Measurements from ENCODE around the gene TRIM26. TPM values are rescaled to one million over a fixed set of nuclear protein-coding genes. Genes with fewer than 3 reads are reported as not detected.

TRIM26 gene
- total and polyA plus RNA-seq, 2 of the 13 experiments (the other 11 are each of a cell fraction or from before 2014, with no cell fraction given), result 27.1 to 38.7 TPM

- TF ChIP-seq, protein P1, sequence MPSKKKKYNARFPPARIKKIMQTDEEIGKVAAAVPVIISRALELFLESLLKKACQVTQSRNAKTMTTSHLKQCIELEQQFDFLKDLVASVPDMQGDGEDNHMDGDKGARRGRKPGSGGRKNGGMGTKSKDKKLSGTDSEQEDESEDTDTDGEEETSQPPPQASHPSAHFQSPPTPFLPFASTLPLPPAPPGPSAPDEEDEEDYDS (CRISPR knock-in tag; IDR thresholded peaks at IDR 0.05), result no peak
- TF ChIP-seq CAMTA2 (CRISPR knock-in tag; IDR thresholded peaks at IDR 0.05; ENCODE audit: borderline replicate concordance), result no peak
- TF ChIP-seq, protein P2, sequence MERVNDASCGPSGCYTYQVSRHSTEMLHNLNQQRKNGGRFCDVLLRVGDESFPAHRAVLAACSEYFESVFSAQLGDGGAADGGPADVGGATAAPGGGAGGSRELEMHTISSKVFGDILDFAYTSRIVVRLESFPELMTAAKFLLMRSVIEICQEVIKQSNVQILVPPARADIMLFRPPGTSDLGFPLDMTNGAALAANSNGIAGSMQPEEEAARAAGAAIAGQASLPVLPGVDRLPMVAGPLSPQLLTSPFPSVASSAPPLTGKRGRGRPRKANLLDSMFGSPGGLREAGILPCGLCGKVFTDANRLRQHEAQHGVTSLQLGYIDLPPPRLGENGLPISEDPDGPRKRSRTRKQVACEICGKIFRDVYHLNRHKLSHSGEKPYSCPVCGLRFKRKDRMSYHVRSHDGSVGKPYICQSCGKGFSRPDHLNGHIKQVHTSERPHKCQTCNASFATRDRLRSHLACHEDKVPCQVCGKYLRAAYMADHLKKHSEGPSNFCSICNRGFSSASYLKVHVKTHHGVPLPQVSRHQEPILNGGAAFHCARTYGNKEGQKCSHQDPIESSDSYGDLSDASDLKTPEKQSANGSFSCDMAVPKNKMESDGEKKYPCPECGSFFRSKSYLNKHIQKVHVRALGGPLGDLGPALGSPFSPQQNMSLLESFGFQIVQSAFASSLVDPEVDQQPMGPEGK (CRISPR knock-in tag; IDR thresholded peaks at IDR 0.05), result peak; percentile 36; the same call in 1 of the 2 replicates
- 0 out of 2 replicates have a peak, but pooled peaks have one; percentile 37 for TF ChIP-seq ZNF468 (CRISPR knock-in tag; IDR thresholded peaks at IDR 0.05)
- TF ChIP-seq KAT8 (CRISPR knock-in tag; IDR thresholded peaks at IDR 0.05), result 0 out of 2 replicates have a peak, but pooled peaks have one; percentile 20
- no peak for TF ChIP-seq ZFY (CRISPR knock-in tag; IDR thresholded peaks at IDR 0.05)
- TF ChIP-seq ZKSCAN8 (CRISPR knock-in tag; IDR thresholded peaks at IDR 0.05; ENCODE audit: borderline replicate concordance), result no peak
- TF ChIP-seq, protein P3, sequence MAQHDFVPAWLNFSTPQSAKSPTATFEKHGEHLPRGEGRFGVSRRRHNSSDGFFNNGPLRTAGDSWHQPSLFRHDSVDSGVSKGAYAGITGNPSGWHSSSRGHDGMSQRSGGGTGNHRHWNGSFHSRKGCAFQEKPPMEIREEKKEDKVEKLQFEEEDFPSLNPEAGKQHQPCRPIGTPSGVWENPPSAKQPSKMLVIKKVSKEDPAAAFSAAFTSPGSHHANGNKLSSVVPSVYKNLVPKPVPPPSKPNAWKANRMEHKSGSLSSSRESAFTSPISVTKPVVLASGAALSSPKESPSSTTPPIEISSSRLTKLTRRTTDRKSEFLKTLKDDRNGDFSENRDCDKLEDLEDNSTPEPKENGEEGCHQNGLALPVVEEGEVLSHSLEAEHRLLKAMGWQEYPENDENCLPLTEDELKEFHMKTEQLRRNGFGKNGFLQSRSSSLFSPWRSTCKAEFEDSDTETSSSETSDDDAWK (CRISPR knock-in tag; IDR thresholded peaks at IDR 0.05), result no peak
- no peak for TF ChIP-seq ZNF724P (CRISPR knock-in tag; IDR thresholded peaks at IDR 0.05; ENCODE audit: borderline replicate concordance)
- TF ChIP-seq EHMT2 (IDR thresholded peaks at IDR 0.05; ENCODE audit: borderline replicate concordance, low read depth, low read length), result no peak
- TF ChIP-seq ZSCAN21 (CRISPR knock-in tag; IDR thresholded peaks at IDR 0.05; ENCODE audit: borderline replicate concordance), result 0 out of 2 replicates have a peak, but pooled peaks have one; percentile 18
- no peak for TF ChIP-seq SMYD3 (CRISPR knock-in tag; IDR thresholded peaks at IDR 0.05)
- peak; percentile 76 for TF ChIP-seq NCOA2 (CRISPR knock-in tag; IDR thresholded peaks at IDR 0.05)
These were observed 77.4 kb downstream of the TRIM26 start, which contains the start of gene TRIM40 (continued) for GRCh38 chr6:30135757-30136156.
